Fibroblast of pulmonary artery (primary cell): Measurements from ENCODE around the gene FOXC2.

Experiments
- DNase-seq: peaks from one replicate; pipeline ENCODE4 v3.0.0-alpha.2; 2010; ENCODE audit warnings: low read depth
- H3K4me3 ChIP-seq: replicated peaks from 2 replicates; pipeline ENCODE4 v1.5.1; 2011; ENCODE audit warnings: low read depth, mild to moderate bottlenecking, control low read depth, low read length, moderate library complexity
- CTCF ChIP-seq: IDR thresholded peaks from 2 replicates; pipeline ENCODE4 v1.5.1; 2011; ENCODE audit warnings: mild to moderate bottlenecking, control low read depth, low read length, inconsistent platforms; ENCODE audit errors: missing control alignments

The FOXC2 gene

GRCh38 chr16:86521236-86522197, 45.1 kb upstream of the FOXC2 start:
- no peak overlapping the region for H3K4me3 ChIP-seq
- no peak for TF ChIP-seq CTCF
- DNase-seq: no peak

- no peak for TF ChIP-seq CTCF
- H3K4me3 ChIP-seq: no peak overlapping the region
- DNase-seq: no peak
These were observed 44.0 kb upstream of the FOXC2 start for GRCh38 chr16:86522634-86523033.

GRCh38 chr16:86523166-86523740, 43.4 kb upstream of the FOXC2 start:
- H3K4me3 ChIP-seq: no peak overlapping the region
- no peak for TF ChIP-seq CTCF
- no peak for DNase-seq

- DNase-seq: no peak
- TF ChIP-seq CTCF: no peak
- H3K4me3 ChIP-seq: no peak overlapping the region
These were observed 42.6 kb upstream of the FOXC2 start for GRCh38 chr16:86524029-86524428.

- DNase-seq: no peak
These were observed 40.9 kb upstream of the FOXC2 start for GRCh38 chr16:86525696-86526095.

GRCh38 chr16:86527366-86527765, 39.3 kb upstream of the FOXC2 start:
- no peak for DNase-seq
- H3K4me3 ChIP-seq: no peak overlapping the region
- TF ChIP-seq CTCF: no peak

More at GRCh38 chr16:86525696-86526095, 40.9 kb upstream of the FOXC2 start:
- H3K4me3 ChIP-seq: no peak overlapping the region
- no peak for TF ChIP-seq CTCF
